WTC11 (cell line): ENCODE data around the gene ORMDL2.

ENCODE experiments used
- CBFB ChIP-seq: sonication (generic); formaldehyde crosslinking; IDR thresholded peaks from 2 replicates; pipeline ENCODE4 v1.8.1; 2022; ENCODE audit warnings: mild to moderate bottlenecking, low read depth, missing genetic modification reagents
- CREB1 ChIP-seq: sonication (generic); formaldehyde crosslinking; IDR thresholded peaks from 2 replicates; pipeline ENCODE4 v1.8.0; 2023; ENCODE audit warnings: mild to moderate bottlenecking, missing genetic modification reagents
- CREM ChIP-seq: sonication (generic); formaldehyde crosslinking; IDR thresholded peaks from 2 replicates; pipeline ENCODE4 v1.8.1; 2022; ENCODE audit warnings: mild to moderate bottlenecking, missing genetic modification reagents, moderate library complexity
- GABPB1 ChIP-seq: sonication (generic); formaldehyde crosslinking; IDR thresholded peaks from 2 replicates; pipeline ENCODE4 v1.8.1; 2023; ENCODE audit warnings: mild to moderate bottlenecking, missing genetic modification reagents
- MXD4 ChIP-seq: fragments of 250-450 bp; sonication (Bioruptor Pico); IDR thresholded peaks from 2 replicates; pipeline ENCODE4 v1.8.0; 2021; ENCODE audit warnings: mild to moderate bottlenecking, moderate library complexity, borderline replicate concordance
- NFYB ChIP-seq: sonication (generic); formaldehyde crosslinking; conservative IDR thresholded peaks from 2 replicates; pipeline ENCODE4 v1.8.0; 2022; ENCODE audit warnings: low read depth, missing genetic modification reagents
- TF ChIP-seq, protein P1 (sequence below): sonication (generic); formaldehyde crosslinking; IDR thresholded peaks from 2 replicates; pipeline ENCODE4 v1.8.0; 2022; ENCODE audit warnings: mild to moderate bottlenecking, missing genetic modification reagents
- TF ChIP-seq, protein P2 (sequence below): fragments of 200-600 bp; IDR thresholded peaks from 2 replicates; pipeline ENCODE4 v1.8.0; 2022; ENCODE audit warnings: antibody characterized with exemption
- TF ChIP-seq, protein P3 (sequence below): fragments of 250-450 bp; sonication (Bioruptor Pico); conservative IDR thresholded peaks from 2 replicates; pipeline ENCODE4 v1.9.0; 2021; ENCODE audit warnings: mild to moderate bottlenecking

DNA sequence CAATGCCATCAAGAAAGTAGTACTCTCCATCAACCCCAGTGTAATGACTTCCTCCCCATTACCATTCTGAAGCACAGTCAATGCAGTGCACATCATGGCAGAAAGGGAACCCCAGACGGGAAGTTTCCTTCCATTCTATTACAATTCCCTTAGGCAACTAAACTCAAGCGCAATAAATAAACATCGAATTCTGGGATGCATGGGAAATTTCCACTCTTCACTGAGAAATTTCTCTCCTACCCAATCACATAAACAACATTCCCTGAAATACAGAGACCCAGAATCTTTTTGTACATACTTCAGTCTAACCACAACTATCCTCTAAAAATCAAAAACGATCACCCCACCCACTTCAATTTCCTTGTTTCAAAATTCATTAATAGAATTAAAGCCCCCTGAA lies 20.3 kb upstream of the ORMDL2 start:
- TF ChIP-seq, protein P1, sequence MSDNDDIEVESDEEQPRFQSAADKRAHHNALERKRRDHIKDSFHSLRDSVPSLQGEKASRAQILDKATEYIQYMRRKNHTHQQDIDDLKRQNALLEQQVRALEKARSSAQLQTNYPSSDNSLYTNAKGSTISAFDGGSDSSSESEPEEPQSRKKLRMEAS (CRISPR knock-in tag) = no peak
- TF ChIP-seq, protein P2, sequence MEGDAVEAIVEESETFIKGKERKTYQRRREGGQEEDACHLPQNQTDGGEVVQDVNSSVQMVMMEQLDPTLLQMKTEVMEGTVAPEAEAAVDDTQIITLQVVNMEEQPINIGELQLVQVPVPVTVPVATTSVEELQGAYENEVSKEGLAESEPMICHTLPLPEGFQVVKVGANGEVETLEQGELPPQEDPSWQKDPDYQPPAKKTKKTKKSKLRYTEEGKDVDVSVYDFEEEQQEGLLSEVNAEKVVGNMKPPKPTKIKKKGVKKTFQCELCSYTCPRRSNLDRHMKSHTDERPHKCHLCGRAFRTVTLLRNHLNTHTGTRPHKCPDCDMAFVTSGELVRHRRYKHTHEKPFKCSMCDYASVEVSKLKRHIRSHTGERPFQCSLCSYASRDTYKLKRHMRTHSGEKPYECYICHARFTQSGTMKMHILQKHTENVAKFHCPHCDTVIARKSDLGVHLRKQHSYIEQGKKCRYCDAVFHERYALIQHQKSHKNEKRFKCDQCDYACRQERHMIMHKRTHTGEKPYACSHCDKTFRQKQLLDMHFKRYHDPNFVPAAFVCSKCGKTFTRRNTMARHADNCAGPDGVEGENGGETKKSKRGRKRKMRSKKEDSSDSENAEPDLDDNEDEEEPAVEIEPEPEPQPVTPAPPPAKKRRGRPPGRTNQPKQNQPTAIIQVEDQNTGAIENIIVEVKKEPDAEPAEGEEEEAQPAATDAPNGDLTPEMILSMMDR = no peak
- TF ChIP-seq CREM (CRISPR knock-in tag) = no peak
- no peak for TF ChIP-seq CBFB (CRISPR knock-in tag)
- no peak for TF ChIP-seq MXD4
- TF ChIP-seq, protein P3, sequence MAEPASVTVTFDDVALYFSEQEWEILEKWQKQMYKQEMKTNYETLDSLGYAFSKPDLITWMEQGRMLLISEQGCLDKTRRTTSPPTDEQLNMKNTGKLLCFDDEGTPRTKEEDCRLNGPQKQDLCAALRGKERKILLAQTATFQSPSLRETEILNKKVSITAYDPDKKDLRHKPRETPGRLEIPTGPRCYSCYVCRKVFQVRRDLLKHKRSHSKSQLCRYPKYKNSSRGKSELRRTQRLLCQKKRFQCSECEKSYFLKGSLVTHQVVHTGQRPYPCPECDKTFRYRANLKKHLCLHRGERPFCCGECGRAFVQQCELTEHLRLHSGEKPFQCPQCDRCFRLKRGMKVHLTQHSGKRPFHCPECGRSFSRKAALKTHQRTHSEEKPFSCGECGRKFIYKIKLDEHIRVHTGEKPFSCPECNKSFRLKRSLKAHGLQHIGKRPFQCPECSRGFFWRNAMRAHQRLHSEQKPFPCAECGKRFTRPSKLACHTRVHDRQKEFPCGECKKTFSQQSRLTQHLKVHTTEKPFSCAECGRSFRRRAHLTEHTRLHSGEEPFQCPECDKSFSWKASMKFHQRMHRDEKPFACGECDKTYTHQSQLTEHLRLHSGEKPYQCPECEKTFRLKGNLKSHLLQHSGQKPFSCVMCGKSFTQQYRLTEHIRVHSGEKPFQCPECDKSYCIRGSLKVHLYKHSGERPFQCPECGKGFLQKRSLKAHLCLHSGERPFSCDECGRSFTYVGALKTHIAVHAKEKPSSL = no peak
- no peak for TF ChIP-seq CREB1
- TF ChIP-seq GABPB1 (CRISPR knock-in tag) = no peak
- TF ChIP-seq NFYB (CRISPR knock-in tag) = no peak
